Kidney (tissue), 14 donors: ENCODE measurements around the gene HINFP. TPM values are rescaled to one million over a fixed set of nuclear protein-coding genes. Genes with fewer than 3 reads are reported as not detected.

Source experiments
- DNase-seq, 5 donors: peaks; one replicate each; pipeline ENCODE4 v3.0.0-alpha.2; 2013 to 2020
- FAIRE-seq: peaks from 2 replicates; lab custom pipeline; 2012; peaks lifted over from hg19 to GRCh38; lab: Jason Lieb, UNC
- H3K27ac ChIP-seq, 2 donors: one replicate each; pipeline ENCODE4 v1.7.0; 2013; ENCODE audit warnings: low read depth in 2 of 2, low read length in 2 of 2, inconsistent platforms in 1 of 2
- H3K27me3 ChIP-seq: one replicate; pipeline ENCODE4 v1.7.1; 2013; ENCODE audit warnings: low read length, inconsistent platforms; ENCODE audit not compliant: control insufficient read depth, insufficient read depth
- H3K36me3 ChIP-seq, 3 donors: one replicate each; pipeline versions ENCODE4 v1.7.0 to v1.7.1; 2013; ENCODE audit warnings: low read length in 3 of 3, control low read depth in 1 of 3, inconsistent platforms in 1 of 3; ENCODE audit not compliant: insufficient read depth in 3 of 3, control insufficient read depth in 2 of 3
- H3K4me1 ChIP-seq, 3 donors: one replicate each; pipeline versions ENCODE4 v1.7.0 to v1.7.1; 2013; ENCODE audit warnings: low read length in 3 of 3, inconsistent platforms in 1 of 3, low read depth in 1 of 3; ENCODE audit not compliant: control insufficient read depth in 2 of 3, insufficient read depth in 2 of 3
- H3K4me3 ChIP-seq, 3 donors: one replicate each; pipeline versions ENCODE4 v1.7.0 to v1.8.1; 2013; ENCODE audit warnings: low read length in 3 of 3, control low read depth in 1 of 3, inconsistent platforms in 1 of 3
- H3K9ac ChIP-seq, 3 donors: one replicate each; pipeline versions ENCODE4 v1.7.0 to v1.7.1; 2013; ENCODE audit warnings: low read length in 3 of 3, control low read depth in 1 of 3, inconsistent platforms in 1 of 3
- H3K9me3 ChIP-seq, 3 donors: one replicate each; pipeline versions ENCODE4 v1.7.0 to v1.7.1; 2013; ENCODE audit warnings: low read length in 3 of 3, control low read depth in 1 of 3, inconsistent platforms in 1 of 3; ENCODE audit not compliant: control insufficient read depth in 2 of 3, insufficient read depth in 1 of 3
- CTCF ChIP-seq: IDR thresholded peaks from 3 replicates; pipeline ENCODE4 v1.5.1; 2012; ENCODE audit warnings: mild to moderate bottlenecking, moderate library complexity, borderline replicate concordance; ENCODE audit not compliant: insufficient read depth; ENCODE audit errors: extremely low read depth
- intact Hi-C: fragments of 100-400 bp; cut with DNase I; formaldehyde crosslinking; loops from one replicate; pipeline ENCODE4 v1.11.1; 2022
- polyA plus RNA-seq: library from polyadenylated mRNA; stranded (reverse); fragments of 350-450 nt; fragmentation: Illumina TruSeq; extraction: RNeasy Lipid Tissue Mini Kit (QIAGEN cat#74804); gene quantifications from one replicate; pipeline ENCODE4 v1.2.3, GENCODE V29; 2014; ENCODE audit warnings: low read depth, low replicate concordance; ENCODE audit not compliant: insufficient read depth
- total RNA-seq: library from RNA; stranded (reverse); fragmentation: NEBNext Ultra II Directional; extraction: Animal tissue kit (Norgen Biotek cat#: 25700); gene quantifications from one replicate; pipeline ENCODE4 v1.2.1, GENCODE V29; 2021
- donor health status: control.
- donor health status: control.
- donor health status: control.
- donor health status: control.
- donor health status: control.
- donor health status: DM: yes; HTN: yes; CAD: no.
- donor health status: Normal renal cell carcinoma (clear cell type).

The HINFP gene
- total and polyA plus RNA-seq, 2 donors from 2014 or later = 14.5 to 29.1 TPM

GRCh38 chr11:119152604-119153003 is 31.2 kb downstream of the HINFP start:
- Histone ChIP-seq H3K36me3 (no peaks in the 10 kb centered on the region), H3K27me3 (peaks cover 1% of the 10 kb centered on the region), H3K4me3 (no peak overlapping the region), H3K9ac (no peak overlapping the region), H3K9me3 (no peaks in the 10 kb centered on the region), H3K4me1 (peaks cover 0 to 3% (median 0%) of the 10 kb centered on the region in 3 donors), H3K27ac (no peak overlapping the region)
- intact Hi-C loops = no loop called here
- no peak for DNase-seq
- TF ChIP-seq CTCF = no peak
- no peak for FAIRE-seq

- no peaks in the 10 kb centered on the region for H3K36me3 ChIP-seq
- peaks cover 0 to 3% (median 0%) of the 10 kb centered on the region in 3 donors for H3K4me1 ChIP-seq
- no peaks in the 10 kb centered on the region for H3K9me3 ChIP-seq
- intact Hi-C loops = no loop called here
- TF ChIP-seq CTCF = no peak
- FAIRE-seq (no peak), DNase-seq (no peak)
- H3K27me3 ChIP-seq = no peaks in the 10 kb centered on the region
- H3K9ac ChIP-seq = no peak overlapping the region
- H3K4me3 ChIP-seq = no peak overlapping the region
- no peak overlapping the region for H3K27ac ChIP-seq
Measured at GRCh38 chr11:119153049-119153818, 31.9 kb downstream of the HINFP start.

GRCh38 chr11:119154178-119154577 is 32.8 kb downstream of the HINFP start:
- FAIRE-seq (no peak), DNase-seq (no peak)
- no peaks in the 10 kb centered on the region for H3K36me3 ChIP-seq
- no peak for TF ChIP-seq CTCF
- no peak overlapping the region for H3K4me3 ChIP-seq
- no peaks in the 10 kb centered on the region for H3K27me3 ChIP-seq
- H3K27ac ChIP-seq = no peak overlapping the region
- H3K9ac ChIP-seq = no peak overlapping the region
- intact Hi-C loops = no loop called here
- no peaks in the 10 kb centered on the region for H3K4me1 ChIP-seq
- H3K9me3 ChIP-seq = no peaks in the 10 kb centered on the region
